HG02798 (cell line): Measurements from ENCODE around the gene PRKG1.
"Not testable (repeated sequence)": the region's sequence is repeated elsewhere in the genome, so short reads cannot be mapped to it uniquely, and the experiment has no call there.

Experiments used
- ATAC-seq: cut with Tn5 transposase; IDR thresholded peaks from one replicate; pipeline ENCODE4 v1.9.1; 2021; ENCODE audit warnings: mild to moderate bottlenecking; ENCODE audit not compliant: unreplicated experiment, poor library complexity

Gene PRKG1

DNA sequence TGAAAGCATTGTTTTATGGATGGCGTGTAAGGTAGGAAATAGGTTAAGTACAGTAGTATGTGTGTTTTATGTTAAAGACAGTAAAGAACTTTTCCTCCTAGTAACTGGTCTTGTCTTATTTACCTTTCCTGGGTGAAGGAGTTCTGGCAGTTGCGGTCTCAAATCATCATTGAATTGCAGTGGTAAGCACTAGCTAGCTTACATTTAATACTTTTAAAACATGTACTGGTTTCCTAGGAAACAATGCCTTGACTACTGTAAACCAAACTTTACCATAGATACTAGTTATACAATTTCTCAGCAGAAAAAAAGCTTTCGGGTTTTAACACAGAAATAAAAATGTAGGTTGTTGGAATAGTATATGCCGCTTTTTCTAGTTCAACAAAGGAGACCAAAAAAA, 37.7 kb downstream of the PRKG1 start:
- no peak for ATAC-seq

DNA sequence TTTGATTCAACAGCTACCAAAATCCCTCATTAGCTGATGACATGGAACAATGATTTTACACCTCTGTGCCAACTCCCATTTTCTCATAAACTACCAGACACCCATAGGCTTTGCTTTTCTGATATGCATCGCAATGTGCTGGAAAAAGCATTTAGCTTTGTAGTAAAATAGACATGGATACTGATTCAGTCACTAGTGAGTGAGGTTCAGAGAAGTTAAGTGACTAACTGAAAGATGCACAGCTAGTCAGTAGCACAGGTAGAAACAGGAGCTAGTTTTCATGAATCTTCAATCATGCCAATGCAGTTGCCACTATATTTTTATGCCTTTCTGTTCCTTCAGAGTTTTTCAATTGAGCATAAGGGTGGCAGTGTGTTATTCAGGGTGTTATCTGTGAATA, 38.7 kb downstream of the PRKG1 start:
- no peak for ATAC-seq

DNA sequence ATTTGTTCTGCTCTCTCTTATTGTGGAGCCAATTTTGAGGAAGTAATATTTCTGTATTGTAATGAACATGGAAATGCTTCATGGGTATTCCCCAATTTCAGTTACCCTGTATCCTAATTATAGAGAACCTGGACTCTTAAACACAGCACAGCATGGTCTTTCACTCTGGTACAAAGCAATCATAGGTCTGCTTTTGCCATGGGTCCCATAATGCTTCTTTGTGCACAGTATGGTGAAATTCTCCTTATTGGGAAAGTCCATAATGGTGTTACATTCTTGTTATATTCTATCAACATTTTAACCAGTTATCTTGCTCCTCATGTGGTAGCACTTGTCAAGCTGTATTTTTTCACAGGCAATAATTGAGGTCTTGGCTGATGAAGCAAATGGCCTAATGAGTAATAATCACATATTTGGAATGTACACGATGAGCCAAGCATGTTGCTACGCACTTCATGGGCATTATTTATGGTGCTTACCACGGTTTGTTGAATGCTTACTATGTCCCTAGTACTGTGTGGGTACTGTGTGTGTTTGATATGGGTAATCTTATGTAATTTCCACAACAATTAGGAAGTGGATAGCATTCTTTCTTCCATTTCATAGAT, 42.9 kb downstream of the PRKG1 start:
- ATAC-seq, result no peak

DNA sequence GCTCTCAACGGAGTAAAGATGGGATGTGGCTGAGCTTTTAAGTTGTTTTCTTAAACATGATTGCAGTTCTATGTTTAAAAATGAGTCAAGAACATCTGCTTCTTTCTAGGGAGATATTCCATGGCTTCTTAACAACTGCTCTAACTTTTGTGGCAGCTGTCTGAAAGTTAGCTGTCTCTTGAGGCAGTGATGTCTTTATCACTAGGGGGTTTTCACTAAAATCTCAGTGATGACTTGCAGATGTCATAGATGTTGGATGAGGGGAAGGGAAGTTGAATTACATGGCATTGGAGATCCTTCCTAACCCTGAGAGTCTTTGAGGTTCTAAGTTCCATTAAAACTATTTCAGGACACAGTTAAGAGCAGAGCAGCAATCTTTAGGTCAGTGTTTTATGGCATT, 43.5 kb downstream of the PRKG1 start:
- ATAC-seq, result no peak

DNA sequence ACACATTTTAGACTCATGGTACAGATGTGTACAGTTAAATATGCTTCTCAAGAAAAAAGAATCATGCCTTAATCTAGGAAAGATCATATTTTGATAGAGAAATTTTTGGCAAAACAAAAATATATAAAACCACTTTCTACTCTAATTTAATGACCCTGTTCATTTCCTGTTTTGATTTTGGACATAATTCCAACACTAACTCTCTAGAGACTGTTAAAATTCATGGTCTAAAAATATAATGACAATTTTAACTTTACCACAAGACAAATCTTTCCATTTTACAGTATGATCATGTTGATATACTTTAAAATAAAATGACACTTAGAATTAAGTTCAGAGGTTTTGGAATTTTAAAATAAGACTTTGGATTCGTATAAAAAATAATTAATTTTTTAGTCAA, 45.2 kb downstream of the PRKG1 start:
- ATAC-seq, result no peak

DNA sequence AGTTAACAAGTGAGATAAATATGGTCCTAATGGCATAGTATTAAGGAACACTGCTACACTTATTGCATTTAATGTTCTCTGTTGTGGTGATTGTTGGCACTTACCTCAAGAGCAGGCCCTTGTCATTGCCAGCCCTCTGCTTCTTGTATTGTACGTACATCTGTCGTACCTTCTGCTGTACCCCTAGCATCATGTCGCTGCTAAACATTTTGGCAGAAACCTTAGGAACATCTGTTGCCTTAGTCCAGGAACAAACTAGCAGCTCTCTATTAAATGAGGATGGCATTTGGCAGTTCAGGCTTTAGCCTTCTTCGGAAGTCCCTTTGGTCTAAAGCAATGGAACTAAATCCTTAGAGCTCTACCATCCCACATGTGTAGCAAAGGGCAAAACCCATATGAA, 47.6 kb downstream of the PRKG1 start:
- no peak for ATAC-seq

DNA sequence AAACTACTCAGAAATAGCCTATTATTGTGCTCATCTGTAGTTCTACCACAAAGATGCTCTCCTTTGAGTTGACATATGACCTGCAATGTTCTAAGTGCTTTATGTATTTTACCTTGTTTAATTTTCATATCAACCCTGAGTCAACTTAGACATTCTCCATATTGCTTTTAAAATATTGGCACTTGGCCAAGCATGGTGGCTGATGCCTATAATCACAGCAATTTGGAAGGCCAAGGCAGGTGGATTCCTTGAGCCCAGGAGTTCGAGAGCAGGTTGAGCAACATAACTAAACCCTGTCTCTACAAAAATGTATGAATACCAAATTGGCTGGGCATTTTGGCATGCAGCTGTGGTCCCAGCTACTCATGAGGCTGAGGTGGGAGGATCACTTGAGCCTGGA, 50.6 kb downstream of the PRKG1 start:
- ATAC-seq, result no peak

DNA sequence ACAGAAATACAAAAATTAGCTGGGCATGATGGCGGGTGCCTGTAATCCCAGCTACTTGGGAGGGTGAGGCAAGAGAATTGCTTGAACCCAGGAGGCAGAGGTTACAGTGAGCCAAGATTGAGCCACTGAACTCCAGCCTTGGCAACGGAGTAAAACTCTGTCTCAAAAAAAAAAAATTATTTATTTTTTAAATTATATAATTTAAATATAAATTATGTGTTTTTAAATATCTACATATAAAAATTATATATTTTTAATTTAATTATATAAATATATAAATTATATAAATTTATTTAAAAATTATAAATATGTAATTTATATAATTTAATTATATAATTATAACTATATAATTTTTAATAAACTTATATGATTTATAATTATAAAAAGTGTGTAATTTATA, 51.2 kb downstream of the PRKG1 start:
- ATAC-seq, result no peak

DNA sequence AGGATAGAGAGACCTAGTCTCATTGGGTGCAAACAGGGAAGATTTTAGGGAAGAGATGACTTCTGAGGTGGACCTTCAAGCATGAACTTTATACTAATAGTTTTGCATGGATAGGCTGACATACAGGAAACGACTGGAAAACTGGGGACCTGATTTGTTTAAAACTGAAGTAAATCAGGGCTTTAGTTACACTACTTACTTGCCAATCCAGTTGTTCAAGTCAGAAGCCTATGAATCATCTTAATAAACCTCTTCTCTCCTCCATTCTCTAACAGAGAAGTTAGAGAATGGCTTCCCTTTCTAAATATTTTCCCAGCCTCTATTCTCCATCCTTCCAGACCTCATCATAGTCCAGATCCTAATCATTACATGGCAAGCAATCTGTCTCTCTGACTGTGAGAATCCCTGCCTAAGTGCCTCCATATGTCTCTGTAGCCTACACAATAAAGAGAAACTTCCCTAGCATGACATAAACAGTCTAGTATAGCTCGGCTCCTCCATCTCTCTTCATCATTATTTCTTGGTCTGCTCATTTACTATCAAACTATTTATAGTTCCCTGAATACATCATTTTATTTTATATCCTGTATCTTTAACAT, 55.8 kb downstream of the PRKG1 start:
- ATAC-seq, result no peak

DNA sequence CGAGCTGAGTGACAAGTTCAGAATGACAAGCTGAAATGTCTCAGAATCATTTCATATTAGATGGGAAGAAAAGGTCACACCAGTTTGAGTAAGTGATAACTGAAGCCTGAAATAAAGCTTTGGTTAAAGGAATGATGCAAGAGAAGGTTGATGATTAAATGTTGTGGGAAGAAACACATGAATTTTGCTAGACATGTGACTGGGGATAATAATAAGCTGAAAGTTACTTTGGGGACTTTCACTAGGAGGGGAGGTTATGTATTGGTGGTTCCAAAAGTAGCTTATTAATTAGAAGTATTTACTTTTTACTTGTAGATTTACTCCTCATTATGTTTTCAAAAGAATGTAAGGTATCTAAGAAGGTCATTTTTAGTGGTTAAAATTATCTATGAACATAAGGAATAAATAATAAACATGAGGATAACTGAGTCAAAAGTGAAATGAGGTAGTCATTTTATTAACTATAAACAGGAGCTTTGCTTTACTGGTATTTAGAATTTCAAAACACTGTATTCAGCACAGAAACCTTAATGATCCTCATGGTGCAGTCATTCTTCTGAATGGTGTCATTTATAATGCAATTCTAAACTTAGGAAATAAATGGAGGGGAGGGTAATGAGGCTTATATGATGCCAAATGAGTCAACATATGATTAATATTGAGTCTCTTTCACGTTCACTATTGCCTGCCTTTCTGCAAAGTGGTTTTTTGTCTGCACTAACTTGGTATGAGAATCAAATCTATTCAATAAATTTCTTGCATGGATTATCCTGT, 63.7 kb downstream of the PRKG1 start:
- no peak for ATAC-seq

DNA sequence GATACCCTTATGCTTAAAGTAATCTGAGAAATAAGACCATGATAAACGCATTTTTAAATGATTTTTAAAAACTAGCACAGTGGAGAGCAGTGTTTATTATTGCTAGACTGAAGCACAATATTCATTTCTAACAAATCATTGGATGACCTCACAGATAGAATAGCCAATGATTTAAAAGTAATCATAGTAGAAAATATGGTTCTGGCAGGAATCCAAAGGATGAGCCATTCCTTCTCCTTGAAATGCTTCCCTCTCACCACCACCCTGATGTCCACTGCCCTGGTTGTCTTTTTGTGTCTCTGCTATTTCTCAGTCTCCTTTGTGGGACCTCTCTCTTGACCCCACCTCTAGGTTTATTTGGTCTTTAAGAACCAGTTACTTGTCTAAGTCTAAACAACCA, 64.9 kb downstream of the PRKG1 start:
- no peak for ATAC-seq

DNA sequence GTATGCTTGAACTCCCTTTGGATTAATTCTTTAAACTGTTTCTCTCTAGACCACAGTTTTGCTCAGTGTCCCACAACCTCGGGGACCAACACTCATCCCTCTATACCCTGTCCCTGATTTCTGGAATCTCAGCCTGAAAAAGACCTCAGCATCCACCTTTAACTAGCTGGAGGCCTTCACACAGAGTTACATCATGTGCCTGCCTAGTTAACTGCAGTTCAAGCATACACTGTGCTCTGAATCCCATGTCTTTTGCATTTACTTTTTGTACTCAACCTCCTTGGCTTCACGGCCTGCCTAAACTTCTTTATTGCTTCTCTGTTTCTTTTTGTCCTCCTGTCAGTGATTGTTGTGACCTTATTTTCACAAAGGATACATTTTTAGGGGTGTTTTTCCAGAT, 66.7 kb downstream of the PRKG1 start:
- no peak for ATAC-seq

DNA sequence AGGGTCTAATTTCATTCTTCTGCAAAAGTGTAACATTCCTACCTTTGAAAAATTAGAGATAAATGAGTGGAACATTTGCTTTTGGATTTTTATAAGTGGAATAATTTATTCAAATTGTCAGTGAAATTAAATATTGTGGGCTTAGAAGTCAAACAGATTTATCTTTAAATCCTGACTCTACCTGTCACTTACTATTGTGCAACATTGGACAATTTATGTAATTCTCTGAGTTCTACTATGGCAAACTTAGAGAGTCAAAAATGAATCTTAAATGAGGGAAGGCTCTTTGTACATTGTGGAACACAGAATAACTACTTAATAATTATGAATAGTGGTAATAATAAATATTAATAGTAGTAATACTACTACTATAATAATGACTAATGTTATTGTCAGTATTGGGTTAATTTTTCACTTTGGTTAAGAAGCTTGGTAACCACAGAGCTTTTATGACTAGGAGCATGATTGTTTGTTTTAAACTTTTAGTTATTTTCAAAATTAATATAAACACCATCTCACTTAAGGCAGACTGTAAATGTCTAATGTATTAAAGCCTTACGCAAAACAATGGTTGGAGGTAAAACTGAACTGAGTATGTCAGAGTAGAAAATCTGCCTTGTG, 70.0 kb downstream of the PRKG1 start:
- no peak for ATAC-seq

DNA sequence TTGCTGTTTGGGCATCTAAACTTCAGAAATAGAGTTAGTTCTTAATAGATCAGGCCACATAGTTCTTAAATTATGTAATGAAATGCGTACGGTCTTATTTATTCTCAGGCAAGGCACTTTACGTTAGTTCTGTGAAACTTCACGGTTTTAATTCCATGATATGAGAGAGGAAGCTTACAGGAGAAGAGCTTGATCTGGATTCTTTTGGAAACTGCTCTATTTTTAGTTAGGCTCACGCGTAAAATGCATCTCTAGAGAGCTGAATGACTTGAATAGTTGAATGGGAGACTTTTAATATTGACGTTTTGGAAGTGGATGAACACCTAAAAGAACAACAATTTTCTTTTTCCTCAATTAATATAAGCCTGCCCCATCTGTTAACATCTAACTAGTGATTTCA, 71.1 kb downstream of the PRKG1 start:
- ATAC-seq, result no peak

DNA sequence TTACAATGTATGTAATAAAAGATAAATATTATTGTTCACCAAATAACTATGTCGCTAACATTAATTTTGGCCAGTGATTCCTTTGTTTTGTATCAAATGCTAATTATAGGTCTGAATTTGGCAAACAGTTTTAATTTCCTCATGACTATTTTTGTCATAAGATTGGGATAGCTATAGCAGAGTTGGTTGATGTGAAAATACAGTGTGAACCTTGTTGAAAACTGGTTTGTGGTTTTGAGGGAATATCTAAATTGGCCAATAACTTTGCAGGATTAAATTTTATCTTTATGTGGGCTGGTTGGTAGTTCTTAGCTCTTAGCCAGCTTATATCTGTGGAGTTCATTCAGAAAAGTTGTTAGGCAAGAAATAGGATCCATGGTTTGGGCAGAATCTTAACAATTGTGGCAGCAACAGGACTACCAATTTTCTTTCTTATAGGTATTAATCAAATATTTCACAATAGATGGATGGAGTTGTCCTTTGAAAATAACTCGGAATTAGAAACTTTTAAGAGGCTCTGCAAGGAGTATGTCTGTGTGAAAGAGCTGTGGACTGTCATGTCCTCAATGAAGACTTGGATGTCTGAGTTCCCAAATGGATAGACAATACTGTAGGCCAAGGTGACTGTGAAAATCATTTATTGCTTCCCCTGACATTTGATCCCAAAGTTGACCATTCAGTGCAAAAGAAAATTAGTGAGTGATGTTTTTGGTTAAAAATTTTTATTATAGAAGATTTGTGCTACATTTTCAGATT, 73.5 kb downstream of the PRKG1 start:
- no peak for ATAC-seq

DNA sequence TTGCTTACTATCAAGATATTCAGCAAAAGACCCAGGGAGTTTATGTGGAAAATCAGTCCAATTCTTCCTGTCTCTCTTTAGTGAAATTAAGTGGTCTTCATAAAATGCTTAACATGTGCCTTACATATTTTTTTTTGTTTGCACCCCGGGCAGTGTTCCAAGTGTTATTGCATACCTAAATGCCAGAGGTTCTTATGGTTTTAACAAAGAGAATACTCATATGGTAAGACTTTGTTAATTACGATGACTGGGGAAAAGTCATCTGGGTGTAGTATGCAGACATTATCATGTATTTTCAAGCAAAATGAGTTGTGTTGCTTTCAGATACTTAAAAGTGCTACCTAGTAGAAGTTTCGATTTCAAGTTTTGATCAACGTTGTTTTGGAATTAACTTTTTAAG, 82.6 kb downstream of the PRKG1 start:
- ATAC-seq, result no peak

DNA sequence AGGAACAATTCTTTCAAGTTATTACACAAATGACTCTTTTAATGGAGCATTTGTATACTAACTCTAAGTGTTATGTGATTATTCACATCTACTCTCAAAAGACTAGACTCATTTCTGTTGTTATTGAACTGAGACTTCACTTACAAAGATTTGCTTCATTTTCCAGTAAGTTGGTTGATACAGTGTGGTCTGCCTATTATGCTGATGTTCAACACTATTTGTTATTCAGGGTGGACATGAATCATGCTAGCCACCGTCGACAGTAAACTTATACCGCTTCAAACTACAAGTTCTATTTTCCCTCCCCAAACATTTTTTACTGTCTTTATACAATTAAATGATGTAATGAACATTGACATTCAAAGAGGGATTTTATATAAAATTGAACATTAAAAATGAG, 84.5 kb downstream of the PRKG1 start:
- no peak for ATAC-seq

DNA sequence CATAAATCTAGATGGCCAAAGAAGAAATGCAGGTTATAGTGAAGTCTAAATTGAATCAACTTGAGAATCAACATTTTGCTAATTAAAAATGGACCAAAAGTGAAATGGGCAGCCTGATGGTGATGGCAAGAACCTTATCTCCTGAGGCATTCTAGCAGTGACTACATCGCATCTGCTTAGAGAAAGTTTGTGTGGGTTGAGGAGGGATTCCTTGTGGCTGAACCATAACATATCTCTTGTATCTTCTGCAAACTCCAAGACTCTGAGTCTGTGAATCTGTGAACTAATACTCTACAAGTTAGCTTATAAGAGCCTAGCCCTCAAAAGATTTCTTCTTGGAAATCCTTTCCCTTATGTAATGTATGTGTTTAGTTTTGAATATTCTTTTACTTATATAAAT, 85.6 kb downstream of the PRKG1 start:
- no peak for ATAC-seq

DNA sequence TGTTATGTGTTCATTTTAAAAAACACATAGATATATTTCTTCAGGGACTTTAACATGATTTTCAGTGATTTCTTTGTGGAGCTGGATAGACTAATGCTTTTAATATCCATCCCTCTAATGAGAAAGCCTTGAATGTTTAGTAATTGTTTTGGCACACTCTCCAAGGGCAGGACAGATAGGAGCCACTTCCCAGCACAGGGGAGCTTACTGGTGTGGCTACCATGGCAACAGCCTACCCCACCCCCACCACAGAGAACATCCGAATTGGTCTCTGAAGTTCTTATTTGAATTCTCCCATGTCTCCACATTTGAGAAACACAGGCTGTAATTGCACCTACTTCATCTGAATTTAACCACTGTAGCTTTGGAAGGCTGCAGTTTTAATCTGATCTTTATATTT, 87.7 kb downstream of the PRKG1 start:
- ATAC-seq, result no peak

DNA sequence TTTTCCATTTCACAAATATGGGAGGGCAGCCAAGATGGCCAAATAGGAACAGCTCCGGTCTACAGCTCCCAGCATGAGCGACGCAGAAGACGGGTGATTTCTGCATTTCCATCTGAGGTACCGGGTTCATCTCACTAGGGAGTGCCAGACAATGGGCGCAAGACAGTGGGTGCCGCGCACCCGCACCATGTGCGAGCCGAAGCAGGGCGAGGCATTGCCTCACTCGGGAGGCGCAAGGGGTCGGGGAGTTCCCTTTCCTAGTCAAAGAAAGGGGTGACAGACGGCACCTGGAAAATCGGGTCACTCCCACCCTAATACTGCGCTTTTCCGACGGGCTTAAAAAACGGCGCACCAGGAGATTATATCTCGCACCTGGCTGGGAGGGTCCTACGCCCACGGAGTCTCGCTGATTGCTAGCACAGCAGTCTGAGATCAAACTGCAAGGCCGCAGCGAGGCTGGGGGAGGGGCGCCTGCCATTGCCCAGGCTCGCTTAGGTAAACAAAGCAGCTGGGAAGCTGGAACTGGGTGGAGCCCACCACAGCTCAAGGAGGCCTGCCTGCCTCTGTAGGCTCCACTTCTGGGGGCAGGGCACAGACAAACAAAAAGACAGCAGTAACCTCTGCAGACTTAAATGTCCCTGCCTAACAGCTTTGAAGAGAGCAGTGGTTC, 89.2 kb downstream of the PRKG1 start:
- not testable (repeated sequence) for ATAC-seq
